GM18519 (cell line): ENCODE results near the gene DBF4B.

Source experiments
- ATAC-seq: cut with Tn5 transposase; IDR thresholded peaks from one replicate; pipeline ENCODE4 v1.9.1; 2021; ENCODE audit warnings: mild to moderate bottlenecking, moderate library complexity; ENCODE audit not compliant: unreplicated experiment, low FRiP score

Gene DBF4B

GRCh38 chr17:44775838-44776621 lies 67.6 kb downstream of the DBF4B start:
- ATAC-seq, result no peak

GRCh38 chr17:44776628-44777393 lies 68.3 kb downstream of the DBF4B start:
- no peak for ATAC-seq

- ATAC-seq, result no peak
Measured at GRCh38 chr17:44777394-44778348, 69.2 kb downstream of the DBF4B start.

GRCh38 chr17:44778656-44779210 lies 70.3 kb downstream of the DBF4B start:
- ATAC-seq, result no peak

- ATAC-seq, result no peak
Measured at GRCh38 chr17:44779211-44780025, 71.0 kb downstream of the DBF4B start.

GRCh38 chr17:44780161-44780560 lies 71.7 kb downstream of the DBF4B start:
- no peak for ATAC-seq

GRCh38 chr17:44780845-44781480 lies 72.5 kb downstream of the DBF4B start:
- no peak for ATAC-seq

GRCh38 chr17:44781551-44782325 lies 73.3 kb downstream of the DBF4B start:
- no peak for ATAC-seq

GRCh38 chr17:44782326-44782850 lies 73.9 kb downstream of the DBF4B start:
- ATAC-seq, result no peak

- no peak for ATAC-seq
Measured at GRCh38 chr17:44785921-44786320, 77.5 kb downstream of the DBF4B start.

- ATAC-seq, result no peak
Measured at GRCh38 chr17:44786551-44787081, 78.2 kb downstream of the DBF4B start.

GRCh38 chr17:44787271-44787940 lies 78.9 kb downstream of the DBF4B start:
- ATAC-seq, result no peak

- ATAC-seq, result no peak
Measured at GRCh38 chr17:44788139-44788538, 79.7 kb downstream of the DBF4B start.

- ATAC-seq, result no peak
Measured at GRCh38 chr17:44792276-44792675, 83.8 kb downstream of the DBF4B start.

- no peak for ATAC-seq
Measured at GRCh38 chr17:44793885-44794842, 85.7 kb downstream of the DBF4B start.

- ATAC-seq, result no peak
Measured at GRCh38 chr17:44794851-44795413, 86.5 kb downstream of the DBF4B start.
